Pancreas (tissue), 10 donors: ENCODE measurements around the gene CALHM2. TPM values are rescaled to one million over a fixed set of nuclear protein-coding genes. Genes with fewer than 3 reads are reported as not detected.
"Not testable (repeated sequence)": the region's sequence is repeated elsewhere in the genome, so short reads cannot be mapped to it uniquely, and the experiment has no call there.

Source experiments
- ATAC-seq, 4 donors: fragments of 200-7000 bp; cut with Tn5 transposase; one replicate each; pipeline versions ENCODE4 v1.8.0 to v1.9.1; 2020; ENCODE audit warnings: mild to moderate bottlenecking in 4 of 4, moderate library complexity in 4 of 4
- DNase-seq, 6 donors: peaks; one replicate each; pipeline ENCODE4 v3.0.0-alpha.2; 2020
- FAIRE-seq: peaks from 2 replicates; lab custom pipeline; 2012; peaks lifted over from hg19 to GRCh38; lab: Jason Lieb, UNC
- H3K27ac ChIP-seq, 4 donors: fragments of 200-600 bp; sonication (generic); 1 replicate in 3 of 4; 2 replicates in 1 of 4; pipeline versions ENCODE4 v1.5.0 to v1.8.0; 2020
- H3K27me3 ChIP-seq, 4 donors: fragments of 200-600 bp; one replicate each; pipeline ENCODE4 v1.8.0; 2021
- H3K36me3 ChIP-seq, 3 donors: fragments of 200-600 bp; sonication (generic) in 1 of 3; one replicate each; pipeline versions ENCODE4 v1.5.0 to v1.8.0; 2020 to 2021
- H3K4me1 ChIP-seq, 3 donors: fragments of 200-600 bp; one replicate each; pipeline ENCODE4 v1.8.0; 2021
- H3K4me3 ChIP-seq, 4 donors: fragments of 200-600 bp; sonication (generic) in 2 of 4; one replicate each; pipeline versions ENCODE4 v1.5.0 to v1.8.0; 2020 to 2021
- H3K9me3 ChIP-seq, 4 donors: fragments of 200-600 bp; one replicate each; pipeline ENCODE4 v1.8.0; 2021
- WGBS, 2 donors: extraction: QIAGEN DNeasy Blood & Tissue Kit; methylation state at CpG; one replicate each; pipeline ENCODE4 v1.1.7; 2013; 5-methylcytosine and 5-hydroxymethylcytosine counted together
- intact Hi-C, 3 donors: fragments of 100-400 bp; cut with DNase I; formaldehyde crosslinking; loops; one replicate each; pipeline versions ENCODE4 v1.11.1 to v1.14.2; 2022
- polyA plus RNA-seq, 2 donors: library from polyadenylated mRNA; stranded (reverse); fragments of 200-250 nt; gene quantifications; one replicate each; pipeline ENCODE4 v1.2.3, GENCODE V29; 2013
- total RNA-seq, 6 donors: library from RNA; stranded (reverse); fragmentation: NEBNext Ultra II Directional in 4 of 6; extraction: Animal tissue kit (Norgen Biotek cat#: 25700) in 4 of 6; gene quantifications; one replicate each; pipeline versions ENCODE4 v1.2.1 to v1.2.4, GENCODE V29; 2021 to 2023
- TF ChIP-seq, protein P1 (sequence below), 4 donors: fragments of 200-600 bp; sonication (generic) in 3 of 4; IDR thresholded peaks; one replicate each; pipeline versions ENCODE4 v1.5.0 to v1.8.0; 2021; ENCODE audit warnings: antibody characterized with exemption in 4 of 4
- donor health status: healthy with polysubstance abuse.
- donor health status: DM: no; HTN: no; CAD: no; lungs with moderate emphysema.
- donor health status: DM: no; HTN: no; CAD: no.
- donor health status: control.
- donor health status: control.
- donor health status: Bipolar disorder and iron deficiency.
- donor health status: DM: yes; HTN: yes; CAD: no.
- donor health status: DM: no; HTN: no; CAD: no.
- donor health status: DM: no; HTN: no; CAD: no.
- donor health status: DM: yes; HTN: yes; CAD: no.

The CALHM2 gene
- total and polyA plus RNA-seq, 8 donors: 1.1 to 14.0 (median 6.2) TPM

DNA sequence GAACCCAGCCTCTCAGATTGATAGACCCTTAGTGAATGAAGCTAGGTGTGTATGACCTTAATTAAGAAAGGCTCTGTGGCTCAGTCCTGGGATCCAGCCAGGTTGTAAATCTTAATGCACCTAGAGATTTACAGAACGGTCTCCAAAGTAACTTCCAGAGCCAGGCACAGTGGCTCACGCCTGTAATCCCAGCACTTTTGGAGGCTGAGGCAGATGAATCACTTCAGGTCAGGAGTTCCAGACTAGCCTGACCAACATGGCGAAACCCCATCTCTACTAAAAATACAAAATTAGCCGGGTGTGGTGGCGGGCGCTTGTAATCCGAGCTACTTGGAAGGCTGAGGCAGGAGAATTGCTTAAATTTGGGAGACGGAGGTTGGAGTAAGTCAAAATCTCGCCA lies 24.3 kb downstream of the CALHM2 start:
- Histone ChIP-seq H3K27ac (no peak overlapping the region), H3K9me3 (no peaks in the 10 kb centered on the region), H3K4me1 (no peaks in the 10 kb centered on the region), H3K27me3 (no peaks in the 10 kb centered on the region), H3K4me3 (no peak overlapping the region), H3K36me3 (peaks cover 0 to 40% (median 25%) of the 10 kb centered on the region in 3 donors)
- TF ChIP-seq, protein P1, sequence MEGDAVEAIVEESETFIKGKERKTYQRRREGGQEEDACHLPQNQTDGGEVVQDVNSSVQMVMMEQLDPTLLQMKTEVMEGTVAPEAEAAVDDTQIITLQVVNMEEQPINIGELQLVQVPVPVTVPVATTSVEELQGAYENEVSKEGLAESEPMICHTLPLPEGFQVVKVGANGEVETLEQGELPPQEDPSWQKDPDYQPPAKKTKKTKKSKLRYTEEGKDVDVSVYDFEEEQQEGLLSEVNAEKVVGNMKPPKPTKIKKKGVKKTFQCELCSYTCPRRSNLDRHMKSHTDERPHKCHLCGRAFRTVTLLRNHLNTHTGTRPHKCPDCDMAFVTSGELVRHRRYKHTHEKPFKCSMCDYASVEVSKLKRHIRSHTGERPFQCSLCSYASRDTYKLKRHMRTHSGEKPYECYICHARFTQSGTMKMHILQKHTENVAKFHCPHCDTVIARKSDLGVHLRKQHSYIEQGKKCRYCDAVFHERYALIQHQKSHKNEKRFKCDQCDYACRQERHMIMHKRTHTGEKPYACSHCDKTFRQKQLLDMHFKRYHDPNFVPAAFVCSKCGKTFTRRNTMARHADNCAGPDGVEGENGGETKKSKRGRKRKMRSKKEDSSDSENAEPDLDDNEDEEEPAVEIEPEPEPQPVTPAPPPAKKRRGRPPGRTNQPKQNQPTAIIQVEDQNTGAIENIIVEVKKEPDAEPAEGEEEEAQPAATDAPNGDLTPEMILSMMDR (IDR thresholded peaks at IDR 0.05): no peak
- WGBS, 2 donors: 91 to 93% methylated on average over 9 of the region's 9 CpGs
- FAIRE-seq (no peak), DNase-seq (no peak), ATAC-seq (no peak)
- intact Hi-C loops: no loop called here

DNA sequence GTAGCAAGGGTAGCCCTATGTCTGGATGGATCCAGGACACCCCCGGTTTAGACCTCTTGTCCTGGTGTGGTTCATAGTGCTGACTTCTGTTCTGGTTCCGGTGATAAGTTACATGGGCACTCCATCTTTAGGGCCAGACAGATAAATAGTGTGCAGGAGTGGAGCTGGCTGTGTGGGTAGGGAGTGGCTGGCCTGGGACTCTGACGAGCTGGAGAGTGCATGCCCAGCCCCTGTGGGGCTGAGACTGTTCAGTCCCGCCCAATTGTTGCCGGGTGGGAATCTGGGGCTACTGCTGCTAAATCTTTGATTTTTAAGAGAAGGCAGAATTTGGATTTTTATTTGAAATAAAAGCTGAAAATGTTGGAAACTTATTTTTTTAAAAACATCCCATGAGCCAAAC lies 28.4 kb downstream of the CALHM2 start:
- ATAC-seq: no peak
- Histone ChIP-seq H3K4me1 (no peaks in the 10 kb centered on the region), H3K27me3 (no peaks in the 10 kb centered on the region), H3K4me3 (no peak overlapping the region), H3K27ac (no peak overlapping the region), H3K9me3 (no peaks in the 10 kb centered on the region), H3K36me3 (peaks cover 2 to 67% (median 44%) of the 10 kb centered on the region in 3 donors)
- TF ChIP-seq, protein P1 (IDR thresholded peaks at IDR 0.05): no peak
- no peak for FAIRE-seq
- no peak for DNase-seq
- WGBS, 2 donors: 87 to 91% methylated on average over 5 of the region's 5 CpGs
- intact Hi-C loops: no loop called here

DNA sequence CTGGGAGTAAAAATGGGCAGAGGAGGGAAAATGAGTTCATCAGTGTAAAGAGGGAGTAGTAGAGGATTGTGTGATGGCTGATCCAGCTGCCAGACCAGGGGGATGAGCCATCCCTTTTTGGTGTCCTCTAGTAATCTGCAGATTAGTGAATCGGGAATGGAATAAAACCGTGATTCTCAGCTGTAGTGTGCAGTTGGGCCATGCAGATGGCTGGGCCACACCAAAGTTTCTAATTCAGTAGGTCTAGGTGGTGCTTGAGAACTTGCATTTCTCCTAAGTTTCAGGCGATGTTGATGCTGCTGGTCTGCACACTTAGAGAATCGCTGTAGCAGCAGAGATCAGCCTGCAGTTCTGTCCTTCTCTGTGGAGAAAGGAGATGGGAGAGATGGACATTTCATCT lies 33.1 kb downstream of the CALHM2 start:
- Histone ChIP-seq H3K9me3 (no peaks in the 10 kb centered on the region), H3K27me3 (no peaks in the 10 kb centered on the region), H3K4me3 (no peak overlapping the region), H3K4me1 (no peaks in the 10 kb centered on the region), H3K36me3 (peaks cover 2 to 88% (median 61%) of the 10 kb centered on the region in 3 donors), H3K27ac (no peak overlapping the region)
- ATAC-seq: no peak
- no peak for DNase-seq
- 92 to 98% methylated on average over 4 of the region's 4 CpGs for WGBS, 2 donors
- intact Hi-C loops: loop anchor here in 2 of 3 donors (5.0 to 10.0 kb wide), 4 partner anchors 63 to 276 kb away; no protein-coding TSS in a partner anchor
- TF ChIP-seq, protein P1 (IDR thresholded peaks at IDR 0.05): no peak
- no peak for FAIRE-seq

DNA sequence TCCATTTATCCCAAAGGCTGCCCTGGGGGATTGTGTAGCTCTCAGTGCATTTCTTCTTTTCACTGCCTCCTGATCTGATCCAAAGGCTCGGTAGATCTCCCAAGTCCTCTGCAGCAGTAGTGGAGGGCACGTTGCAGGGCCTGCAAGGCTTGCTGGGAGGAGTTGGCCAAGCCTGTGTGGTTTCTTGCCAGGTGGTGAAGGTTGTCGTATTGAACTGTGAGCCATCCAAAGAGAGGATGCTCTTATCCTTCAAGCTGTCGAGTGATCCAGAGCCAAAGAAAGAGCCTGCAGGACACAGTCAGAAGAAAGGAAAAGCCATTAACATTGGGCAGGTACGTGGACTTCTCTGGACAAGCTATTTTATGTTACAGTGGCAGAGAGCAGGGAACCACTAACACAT lies 34.6 kb downstream of the CALHM2 start:
- no peak overlapping the region for H3K27ac ChIP-seq
- no peaks in the 10 kb centered on the region for H3K9me3 ChIP-seq
- H3K4me1 ChIP-seq: no peaks in the 10 kb centered on the region
- peaks cover 2 to 86% (median 55%) of the 10 kb centered on the region in 3 donors for H3K36me3 ChIP-seq
- H3K27me3 ChIP-seq: no peaks in the 10 kb centered on the region
- TF ChIP-seq, protein P1 (IDR thresholded peaks at IDR 0.05): no peak
- WGBS, 2 donors: 82 to 87% methylated on average over 5 of the region's 5 CpGs
- no peak for ATAC-seq
- DNase-seq: no peak
- intact Hi-C loops: loop anchor here in 2 of 3 donors (5.0 to 10.0 kb wide), 4 partner anchors 65 to 277 kb away; no protein-coding TSS in a partner anchor
- FAIRE-seq: no peak
- H3K4me3 ChIP-seq: no peak overlapping the region

DNA sequence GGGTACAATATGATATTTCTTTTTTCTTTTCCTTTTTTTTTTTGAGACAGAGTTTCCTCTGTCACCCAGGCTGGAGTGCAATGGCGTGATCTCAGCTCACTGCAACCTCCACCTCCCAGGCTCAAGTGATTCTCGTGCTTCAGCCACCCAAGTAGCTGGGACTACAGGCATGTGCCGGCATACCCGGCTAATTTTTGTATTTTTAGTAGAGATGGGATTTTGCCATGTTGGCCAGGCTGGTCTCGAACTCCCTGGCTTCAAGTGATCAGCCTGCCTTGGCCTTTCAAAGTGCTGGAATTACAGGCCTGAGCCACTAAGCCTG lies 35.1 kb downstream of the CALHM2 start:
- not testable (repeated sequence) for H3K9me3 ChIP-seq, ATAC-seq, DNase-seq, FAIRE-seq, H3K27ac ChIP-seq, H3K4me1 ChIP-seq, H3K4me3 ChIP-seq, H3K27me3 ChIP-seq
- intact Hi-C loops: loop anchor here in 2 of 3 donors (5.0 to 10.0 kb wide), 4 partner anchors 65 to 278 kb away; no protein-coding TSS in a partner anchor
- peaks cover 2 to 84% (median 53%) of the 10 kb centered on the region in 3 donors for H3K36me3 ChIP-seq
- WGBS, 2 donors: 76 to 86% methylated on average over 5 of the region's 5 CpGs
